Thoracic aorta (tissue), 2 donors: ENCODE results near the gene THBS1. TPM values are rescaled to one million over a fixed set of nuclear protein-coding genes. Genes with fewer than 3 reads are reported as not detected.

Experiments
- ATAC-seq: fragments of 150-250 bp; one replicate; pipeline ENCODE4 v1.8.0; 2017; ENCODE audit warnings: low read depth; ENCODE audit not compliant: insufficient number of reproducible peaks, low FRiP score
- DNase-seq: peaks from one replicate; pipeline ENCODE4 v3.0.0-alpha.2; 2020; ENCODE audit warnings: low spot score
- H3K27ac ChIP-seq, 2 donors: fragments of 200-600 bp; sonication (generic); 1 replicate in 1 of 2; 2 replicates in 1 of 2; pipeline ENCODE4 v1.5.1; 2016; ENCODE audit warnings: mild to moderate bottlenecking in 2 of 2, moderate library complexity in 2 of 2
- H3K27me3 ChIP-seq: fragments of 200-600 bp; sonication (generic); replicated peaks from 2 replicates; pipeline ENCODE4 v1.6.0; 2016; ENCODE audit warnings: mild to moderate bottlenecking; ENCODE audit not compliant: insufficient read depth
- H3K36me3 ChIP-seq: fragments of 200-600 bp; sonication (generic); one replicate; pipeline ENCODE4 v1.5.1; 2016
- H3K4me1 ChIP-seq, 2 donors: fragments of 200-600 bp; sonication (generic); 1 replicate in 1 of 2; 2 replicates in 1 of 2; pipeline versions ENCODE4 v1.5.1 to v1.6.0; 2016; ENCODE audit warnings: low read depth in 2 of 2, mild to moderate bottlenecking in 1 of 2; ENCODE audit not compliant: control insufficient read depth in 1 of 2
- H3K4me3 ChIP-seq: fragments of 200-600 bp; sonication (generic); 2 replicates; pipeline ENCODE4 v1.5.1; 2016; ENCODE audit warnings: mild to moderate bottlenecking
- H3K9me3 ChIP-seq: fragments of 200-600 bp; sonication (generic); 2 replicates; pipeline ENCODE4 v1.5.1; 2016
- CTCF ChIP-seq: fragments of 200-600 bp; sonication (generic); IDR thresholded peaks from one replicate; pipeline ENCODE4 v1.5.1; 2019; ENCODE audit warnings: antibody characterized with exemption
- total RNA-seq, 2 donors: library from RNA; depleted of rRNA; stranded (reverse); fragments of >200 nt; gene quantifications; one replicate each; pipeline versions ENCODE4 v1.1.0 to v1.2.3, GENCODE V29; 2016

THBS1 gene
- total RNA-seq, 2 donors from 2014 or later, result 868 to 1,389 TPM

GRCh38 chr15:39579487-39580116 lies 1.3 kb upstream of the THBS1 start:
- no peaks in the 10 kb centered on the region for H3K36me3 ChIP-seq
- DNase-seq, result no peak
- no peak for TF ChIP-seq CTCF
- no peaks in the 10 kb centered on the region for H3K27me3 ChIP-seq
- H3K9me3 ChIP-seq, result no peaks in the 10 kb centered on the region
- H3K27ac ChIP-seq, result peak overlapping the region; percentile 47 to 72
- H3K4me1 ChIP-seq, result peaks cover 0 to 24% of the 10 kb centered on the region in 2 donors
- H3K4me3 ChIP-seq, result peak overlapping the region; percentile 74
- no peak for ATAC-seq

GRCh38 chr15:39580117-39580484 lies 778 bp upstream of the THBS1 start:
- Histone ChIP-seq H3K4me3 (peak overlapping the region; percentile 74), H3K9me3 (no peaks in the 10 kb centered on the region), H3K27ac (peak overlapping the region; percentile 60 to 72), H3K4me1 (peaks cover 0 to 24% of the 10 kb centered on the region in 2 donors), H3K27me3 (no peaks in the 10 kb centered on the region), H3K36me3 (no peaks in the 10 kb centered on the region)
- ATAC-seq, result peak; percentile 40
- DNase-seq, result peak; percentile 72
- TF ChIP-seq CTCF, result peak; percentile 89

GRCh38 chr15:39581242-39581792 lies 438 bp downstream of the THBS1 start:
- no peak for TF ChIP-seq CTCF
- DNase-seq (no peak), ATAC-seq (peak; percentile 8)
- peaks cover 0 to 24% of the 10 kb centered on the region in 2 donors for H3K4me1 ChIP-seq
- H3K9me3 ChIP-seq, result no peaks in the 10 kb centered on the region
- peaks cover 4% of the 10 kb centered on the region for H3K36me3 ChIP-seq
- no peaks in the 10 kb centered on the region for H3K27me3 ChIP-seq
- peak overlapping the region; percentile 74 for H3K4me3 ChIP-seq
- H3K27ac ChIP-seq, result peak overlapping the region; percentile 47 to 72

- H3K4me1 ChIP-seq, result peaks cover 0 to 24% of the 10 kb centered on the region in 2 donors
- H3K9me3 ChIP-seq, result no peaks in the 10 kb centered on the region
- TF ChIP-seq CTCF, result no peak
- ATAC-seq (no peak), DNase-seq (no peak)
- H3K27me3 ChIP-seq, result no peaks in the 10 kb centered on the region
- H3K36me3 ChIP-seq, result peaks cover 4% of the 10 kb centered on the region
- H3K27ac ChIP-seq, result peak overlapping the region in 1 of 2 donors; percentile 72
- peak overlapping the region; percentile 74 for H3K4me3 ChIP-seq
Observed at GRCh38 chr15:39581793-39582285, 960 bp downstream of the THBS1 start.

GRCh38 chr15:39582286-39582976 lies 1.6 kb downstream of the THBS1 start:
- peaks cover 4% of the 10 kb centered on the region for H3K36me3 ChIP-seq

More at GRCh38 chr15:39582286-39582976, 1.6 kb downstream of the THBS1 start:
- ATAC-seq, result no peak
- no peaks in the 10 kb centered on the region for H3K27me3 ChIP-seq
- no peak overlapping the region for H3K27ac ChIP-seq
- no peaks in the 10 kb centered on the region for H3K9me3 ChIP-seq
- DNase-seq, result no peak
- TF ChIP-seq CTCF, result no peak
- H3K4me1 ChIP-seq, result peaks cover 0 to 24% of the 10 kb centered on the region in 2 donors
- peak overlapping the region; percentile 74 for H3K4me3 ChIP-seq
